Measurements from ENCODE around the gene DNAH12.
"Not testable (repeated sequence)": the region's sequence is repeated elsewhere in the genome, so short reads cannot be mapped to it uniquely, and the experiment has no call there.

The DNAH12 gene

DNA sequence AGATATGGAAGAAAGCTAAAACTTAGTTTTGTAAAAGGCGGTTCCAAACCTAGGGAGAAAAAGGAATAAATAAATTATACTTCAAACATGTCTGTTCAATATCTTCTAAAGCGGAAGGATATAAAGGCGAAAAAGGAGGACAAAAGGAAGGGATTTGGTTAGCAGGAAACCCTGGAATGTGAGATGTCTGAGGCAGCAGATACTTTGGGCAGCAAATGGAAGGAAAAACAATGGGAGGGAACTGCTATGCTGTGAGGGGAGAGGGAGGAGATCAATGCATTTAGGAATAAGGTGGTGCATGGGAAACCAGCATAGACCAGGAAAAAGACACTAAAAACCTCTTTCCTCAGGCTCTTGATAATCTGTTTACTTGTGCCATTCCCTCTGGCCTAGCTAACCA lies 120.8 kb downstream of the DNAH12 start:
- in situ Hi-C loops (cut with MboI; ENCODE audit: low sequenced_read_pairs) = no loop called here

DNA sequence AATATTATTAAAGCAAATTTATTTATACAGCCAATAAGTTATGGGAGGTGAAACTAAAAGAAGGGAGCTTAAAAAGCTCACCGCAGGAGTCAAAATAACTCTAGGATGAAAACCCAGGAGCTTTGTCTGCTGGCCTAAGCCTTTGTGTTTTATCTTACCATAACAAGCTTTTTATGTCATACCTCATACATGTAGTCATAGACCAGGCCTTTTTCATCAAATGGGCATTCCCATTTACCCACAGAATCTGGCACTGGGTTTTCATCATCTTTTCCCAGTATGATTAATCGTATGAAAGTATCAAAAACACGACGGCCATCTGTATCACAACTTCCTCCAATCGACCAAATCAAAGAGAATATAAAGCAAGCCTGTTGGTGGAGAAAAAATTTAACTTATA lies 122.8 kb downstream of the DNAH12 start:
- in situ Hi-C loops (cut with MboI; ENCODE audit: low sequenced_read_pairs) = no loop called here

DNA sequence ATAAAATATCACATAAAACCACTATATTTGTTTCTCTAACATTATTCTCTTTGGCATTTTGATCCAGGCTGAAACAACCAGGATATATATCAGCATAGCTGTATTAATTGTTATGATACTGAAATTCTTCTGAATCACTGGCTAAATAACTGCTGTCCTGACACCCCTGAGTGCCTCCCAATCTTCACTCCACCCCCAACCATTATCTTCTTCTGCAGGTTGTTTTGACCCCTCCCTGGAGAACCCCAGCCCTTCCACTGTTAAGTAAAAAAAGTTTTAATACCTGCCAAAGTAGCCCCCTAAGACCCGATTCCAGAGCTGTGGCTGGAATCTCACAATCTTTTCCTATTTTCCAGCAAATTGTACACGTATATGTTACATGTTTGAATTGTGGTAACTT lies 124.1 kb downstream of the DNAH12 start:
- in situ Hi-C loops (cut with MboI; ENCODE audit: low sequenced_read_pairs) = no loop called here

DNA sequence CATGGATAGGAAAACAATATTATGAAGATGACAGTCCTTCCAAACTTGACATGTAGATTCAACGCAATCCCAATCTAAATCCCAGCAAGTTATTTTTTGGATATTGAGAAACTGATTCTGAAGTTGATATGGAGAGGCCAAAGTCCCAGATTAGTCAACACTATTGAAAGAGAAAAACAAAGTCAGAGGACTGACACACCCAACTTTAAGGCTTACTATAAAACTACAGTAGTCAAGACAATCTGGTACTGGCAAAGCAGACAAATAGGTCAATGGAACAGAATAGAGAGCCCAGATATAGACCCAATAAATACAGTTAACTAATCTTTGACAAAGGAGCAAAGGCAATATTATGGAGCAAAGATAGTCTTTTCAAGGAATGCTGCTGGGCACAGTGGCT lies 132.4 kb downstream of the DNAH12 start:
- in situ Hi-C loops (cut with MboI; ENCODE audit: low sequenced_read_pairs) = no loop called here

DNA sequence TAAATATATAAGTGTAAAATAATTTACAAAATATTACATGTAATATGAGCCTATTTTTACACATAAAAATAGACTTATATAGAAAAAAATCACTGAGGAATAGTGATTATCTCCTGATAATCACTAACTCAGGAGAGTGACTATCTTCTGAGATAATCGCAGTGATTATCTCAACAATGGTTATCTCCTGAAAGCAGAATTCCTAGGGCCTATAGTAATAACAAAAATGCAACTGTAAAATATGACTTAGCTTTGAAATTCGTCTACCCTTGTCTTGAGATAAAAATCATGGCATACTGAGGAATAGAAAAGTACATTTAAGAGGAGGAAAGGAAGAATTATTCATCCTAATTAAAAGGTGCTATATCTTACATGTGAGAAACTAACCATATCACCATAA lies 134.7 kb downstream of the DNAH12 start:
- in situ Hi-C loops (cut with MboI; ENCODE audit: low sequenced_read_pairs) = no loop called here

DNA sequence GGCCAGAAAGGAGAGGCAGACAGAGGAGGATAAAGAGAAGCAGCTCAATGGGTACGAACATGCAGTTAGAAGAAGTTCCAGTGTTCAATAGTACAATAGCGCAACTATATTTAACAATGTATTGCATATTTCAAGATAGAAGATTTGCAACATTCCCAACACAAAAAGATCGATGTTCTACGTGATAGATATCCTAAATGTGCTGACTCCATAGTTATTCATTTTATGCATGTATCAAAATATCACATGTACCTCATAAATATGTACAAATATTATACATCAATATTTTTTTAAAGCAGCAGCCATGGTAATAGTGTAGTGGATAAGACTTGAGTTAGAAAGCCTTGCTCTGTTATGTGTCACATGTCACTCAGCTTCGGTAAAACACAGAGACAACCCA lies 141.5 kb downstream of the DNAH12 start:
- in situ Hi-C loops (cut with MboI; ENCODE audit: low sequenced_read_pairs) = no loop called here

DNA sequence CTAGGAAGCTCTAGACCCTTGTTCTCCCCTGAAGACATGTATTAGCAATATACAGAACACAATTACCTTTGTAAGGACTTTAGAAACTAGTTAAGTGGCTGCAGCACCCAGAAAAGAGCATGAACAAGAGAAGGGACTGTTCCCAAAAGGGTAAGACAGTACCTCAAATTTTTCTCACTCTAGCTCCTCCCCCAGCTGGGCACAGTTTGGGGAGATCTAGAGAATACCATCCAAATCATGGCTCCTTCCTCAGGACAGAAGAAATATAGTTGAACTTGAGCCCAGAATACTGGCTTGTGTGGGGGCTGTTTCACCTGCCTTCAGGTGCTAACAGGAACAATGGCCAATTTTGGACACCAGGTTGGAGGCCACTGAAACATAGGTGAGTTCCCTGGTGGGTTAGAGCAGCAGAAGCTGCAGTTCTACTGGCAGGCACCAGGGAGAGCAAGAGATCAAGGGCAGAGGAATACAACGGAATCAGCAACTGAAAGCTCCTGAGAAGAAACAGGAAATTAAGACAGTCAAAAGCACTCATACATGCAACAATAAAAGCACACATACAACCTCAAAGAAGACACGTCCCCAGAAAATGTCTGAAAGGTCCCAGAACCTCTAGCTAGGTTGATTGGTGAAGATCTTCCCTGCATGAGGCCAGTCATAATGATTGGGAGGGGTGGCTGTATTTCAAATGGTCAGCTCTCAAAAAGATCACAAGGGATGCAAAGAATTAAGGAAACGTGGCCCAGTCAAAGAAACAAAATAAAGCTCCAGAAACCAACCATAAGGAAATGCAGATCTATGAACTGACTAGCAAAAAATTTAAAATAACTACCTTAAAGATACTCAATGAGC lies 146.7 kb downstream of the DNAH12 start:
- in situ Hi-C loops (cut with MboI; ENCODE audit: low sequenced_read_pairs) = no loop called here

DNA sequence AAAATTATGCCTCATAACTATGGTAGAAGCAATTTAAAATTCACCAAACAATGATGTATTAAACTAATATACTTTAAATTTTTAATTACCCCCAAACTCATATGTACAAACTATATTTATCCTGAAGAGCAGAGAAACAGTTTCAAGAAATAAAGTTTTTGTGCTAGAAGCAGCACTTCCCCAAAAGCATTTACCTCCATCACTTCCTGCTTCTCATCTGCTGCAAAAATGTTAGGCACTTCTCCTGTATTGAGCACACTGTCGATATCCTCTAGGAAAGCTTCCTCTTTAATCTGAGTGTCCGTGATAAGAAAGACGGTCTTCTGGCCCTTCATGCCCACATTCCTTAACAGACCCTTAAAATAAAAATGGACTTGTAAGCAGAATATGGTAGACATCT lies 150.2 kb downstream of the DNAH12 start:
- in situ Hi-C loops (cut with MboI; ENCODE audit: low sequenced_read_pairs) = no loop called here

DNA sequence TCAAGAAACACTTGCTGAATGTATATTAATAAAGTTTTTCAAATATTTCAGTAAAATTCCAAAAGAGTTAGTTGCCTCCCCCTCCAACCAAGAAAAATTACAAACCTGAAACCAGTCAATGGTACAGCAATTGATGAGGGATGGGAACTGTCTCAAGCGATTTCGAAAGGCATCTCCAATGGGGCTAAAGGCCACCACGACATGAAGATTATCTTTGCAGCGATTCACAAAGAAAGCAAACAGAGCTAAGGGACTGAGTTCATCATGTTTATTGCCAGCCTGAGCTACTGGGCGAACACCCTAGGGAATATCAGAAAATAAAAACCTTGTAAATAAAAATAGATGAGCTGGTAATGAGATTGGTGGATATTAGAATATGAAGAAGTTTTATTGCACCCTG lies 152.4 kb downstream of the DNAH12 start:
- in situ Hi-C loops (cut with MboI; ENCODE audit: low sequenced_read_pairs) = no loop called here

DNA sequence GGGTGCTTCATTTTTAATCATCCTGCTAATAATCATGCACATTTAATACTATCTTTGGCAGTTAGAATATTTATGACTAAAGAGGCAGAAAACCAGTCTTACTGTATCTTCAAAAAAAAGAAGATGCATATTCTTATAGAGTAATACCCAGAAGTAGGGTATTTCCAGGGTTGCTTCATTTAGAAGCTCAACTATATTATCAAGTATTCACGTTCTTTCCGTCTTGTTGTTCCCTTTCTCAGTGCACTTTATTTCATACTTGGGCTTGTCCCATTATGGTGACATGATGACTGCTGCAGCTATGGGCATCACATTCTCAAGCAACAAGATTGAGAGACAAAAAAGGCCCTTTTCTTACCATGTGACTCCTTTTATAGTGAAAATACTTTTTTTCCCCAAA lies 154.9 kb downstream of the DNAH12 start:
- in situ Hi-C loops (cut with MboI; ENCODE audit: low sequenced_read_pairs) = no loop called here

DNA sequence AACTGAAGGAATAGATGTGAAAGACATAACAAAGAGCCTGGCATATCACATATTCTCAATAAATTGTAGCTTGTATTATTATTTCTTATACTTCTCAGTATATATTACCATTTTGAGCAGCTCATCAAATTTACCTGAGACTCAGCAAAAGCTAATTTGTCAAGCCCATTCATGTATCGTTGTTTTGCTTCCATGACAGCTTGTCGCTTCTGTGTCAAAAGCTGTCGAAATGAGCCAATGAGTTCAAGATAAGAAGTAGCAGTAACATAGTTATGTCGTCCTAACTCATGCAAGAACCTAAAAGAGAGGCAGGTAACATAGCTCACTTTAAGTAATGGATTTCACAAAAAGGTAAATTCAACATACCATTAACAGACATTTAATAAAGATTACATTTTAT lies 157.8 kb downstream of the DNAH12 start:
- in situ Hi-C loops (cut with MboI; ENCODE audit: low sequenced_read_pairs) = no loop called here

DNA sequence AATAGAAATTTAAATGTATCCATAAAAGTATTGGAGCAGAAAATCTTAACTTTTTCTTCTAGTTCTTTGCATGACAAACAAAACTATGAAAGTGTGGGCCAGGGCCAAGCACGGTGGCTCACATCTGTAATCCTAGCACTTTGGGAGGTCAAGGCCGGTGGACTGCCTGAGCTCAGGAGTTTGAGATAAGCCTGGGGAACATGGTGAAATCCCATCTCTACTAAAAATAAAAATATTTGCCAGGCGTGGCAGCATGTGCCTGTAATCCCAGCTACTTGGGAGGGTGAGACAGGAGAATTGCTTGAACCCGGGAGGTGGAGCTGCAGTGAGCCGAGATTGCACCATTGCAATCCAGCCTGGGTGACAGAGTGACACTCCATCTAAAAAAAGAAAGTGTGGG lies 158.6 kb downstream of the DNAH12 start:
- in situ Hi-C loops (cut with MboI; ENCODE audit: low sequenced_read_pairs) = no loop called here

DNA sequence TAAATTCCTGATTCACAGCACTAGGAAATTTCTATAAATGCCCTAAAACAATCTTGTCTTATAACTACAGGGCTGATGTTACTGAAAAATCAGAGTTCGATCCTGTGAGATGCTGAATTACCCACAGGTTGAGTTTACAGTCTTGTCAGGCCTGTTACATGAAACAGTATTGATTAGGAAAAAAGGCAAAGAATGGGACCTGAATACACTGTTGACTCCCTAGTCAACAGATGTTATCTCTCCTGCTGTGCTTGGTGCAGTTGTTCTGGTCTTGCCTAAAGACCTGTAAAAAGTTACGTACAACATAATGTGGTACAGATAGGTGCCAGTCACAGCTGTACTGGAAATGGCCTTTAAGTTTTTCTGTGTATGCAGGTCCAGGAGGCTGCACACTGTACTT lies 160.3 kb downstream of the DNAH12 start:
- in situ Hi-C loops (cut with MboI; ENCODE audit: low sequenced_read_pairs) = no loop called here

DNA sequence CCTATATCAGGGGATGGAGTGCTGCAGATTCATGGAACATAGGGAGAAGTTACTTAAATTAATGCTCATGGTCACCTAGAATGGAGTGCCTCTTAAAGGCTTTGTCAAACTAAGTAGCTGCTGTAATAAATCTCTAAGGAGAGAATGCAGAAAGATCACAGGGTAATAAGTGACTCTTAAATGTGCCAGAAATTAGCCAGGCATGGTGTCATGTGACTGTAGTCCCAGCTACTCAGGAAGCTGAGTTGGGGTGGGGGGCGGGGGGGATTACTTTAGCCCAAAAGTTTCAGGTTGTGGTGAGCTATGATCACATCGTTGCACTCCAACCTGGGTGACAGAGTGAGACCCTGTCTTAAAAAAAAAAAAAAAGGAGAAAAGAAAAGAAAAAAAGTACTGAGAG lies 160.7 kb downstream of the DNAH12 start:
- in situ Hi-C loops (cut with MboI; ENCODE audit: low sequenced_read_pairs) = no loop called here

DNA sequence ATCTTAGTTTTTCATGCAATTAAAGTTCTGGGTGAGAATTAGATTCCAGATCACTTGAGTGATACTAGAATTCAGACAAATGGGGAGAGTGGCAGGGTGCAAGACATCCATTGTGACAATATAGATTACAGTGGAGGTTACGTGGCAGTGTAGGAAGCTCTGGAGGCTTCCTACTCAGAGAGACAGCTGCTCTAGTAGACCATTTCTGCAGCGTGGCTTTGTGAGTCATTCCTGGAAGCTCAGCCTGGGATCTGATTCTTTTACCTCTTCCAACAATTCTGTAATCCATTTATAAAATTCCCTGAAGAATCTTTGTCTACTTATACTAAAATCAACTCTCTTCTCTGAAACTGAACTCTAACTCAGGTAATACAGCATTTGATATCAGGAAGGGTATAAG lies 161.2 kb downstream of the DNAH12 start:
- in situ Hi-C loops (cut with MboI; ENCODE audit: low sequenced_read_pairs) = no loop called here

DNA sequence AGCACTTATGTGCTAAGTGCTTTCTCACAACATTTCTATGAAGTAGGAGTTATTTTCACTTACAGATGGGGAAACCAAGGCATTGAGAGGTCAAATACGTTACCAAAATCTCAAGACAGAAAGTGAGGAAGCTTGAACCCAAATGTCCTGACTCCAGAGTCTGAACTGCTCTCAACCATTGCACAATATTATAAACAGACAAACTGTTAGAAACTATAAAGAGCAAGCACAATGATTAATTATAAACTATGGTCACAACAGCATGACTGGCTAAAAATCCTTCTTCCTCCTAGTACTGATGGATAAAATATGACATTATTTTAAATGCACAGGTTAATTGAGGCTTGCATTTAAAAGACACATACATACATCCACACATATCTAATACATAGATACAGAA lies 173.8 kb downstream of the DNAH12 start:
- in situ Hi-C loops (cut with MboI; ENCODE audit: low sequenced_read_pairs) = no loop called here

DNA sequence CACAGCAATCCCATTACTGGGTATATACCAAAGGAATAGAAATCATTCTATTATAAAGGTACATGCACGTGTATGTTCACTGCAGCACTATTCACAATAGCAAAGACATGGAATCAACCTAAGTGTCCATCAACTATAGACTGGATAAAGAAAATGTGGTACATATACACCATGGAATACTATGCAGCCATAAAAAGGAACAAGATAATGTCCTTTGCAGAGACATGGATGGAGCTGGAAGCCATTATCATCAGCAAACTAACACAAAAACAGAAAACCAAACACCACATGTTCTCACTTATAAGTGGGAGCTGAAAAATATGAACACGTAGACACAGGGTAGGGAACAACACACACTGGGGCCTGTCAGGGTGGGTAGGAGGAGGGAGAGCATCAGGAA lies 179.1 kb downstream of the DNAH12 start:
- in situ Hi-C loops (cut with MboI; ENCODE audit: low sequenced_read_pairs) = not testable (repeated sequence)

DNA sequence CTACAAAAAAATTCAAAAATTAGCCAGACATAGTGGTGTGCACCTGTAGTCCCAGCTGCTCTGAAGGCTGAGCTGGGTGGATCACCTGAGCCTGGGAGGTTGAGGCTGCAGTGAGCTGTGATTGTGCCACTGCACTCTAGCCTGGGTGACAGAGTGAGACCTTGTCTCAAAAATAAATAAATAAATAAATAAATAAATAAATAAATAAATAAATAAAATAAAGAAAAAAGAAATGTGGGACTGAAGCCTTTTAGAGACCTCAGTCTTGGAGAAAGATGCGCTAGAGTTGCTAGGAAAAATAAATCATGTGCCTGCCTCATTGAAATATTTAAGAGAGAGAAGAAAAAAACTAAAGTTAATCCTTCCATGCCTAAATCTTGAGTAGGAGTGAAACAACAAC lies 187.9 kb downstream of the DNAH12 start:
- in situ Hi-C loops (cut with MboI; ENCODE audit: low sequenced_read_pairs) = not testable (repeated sequence)

DNA sequence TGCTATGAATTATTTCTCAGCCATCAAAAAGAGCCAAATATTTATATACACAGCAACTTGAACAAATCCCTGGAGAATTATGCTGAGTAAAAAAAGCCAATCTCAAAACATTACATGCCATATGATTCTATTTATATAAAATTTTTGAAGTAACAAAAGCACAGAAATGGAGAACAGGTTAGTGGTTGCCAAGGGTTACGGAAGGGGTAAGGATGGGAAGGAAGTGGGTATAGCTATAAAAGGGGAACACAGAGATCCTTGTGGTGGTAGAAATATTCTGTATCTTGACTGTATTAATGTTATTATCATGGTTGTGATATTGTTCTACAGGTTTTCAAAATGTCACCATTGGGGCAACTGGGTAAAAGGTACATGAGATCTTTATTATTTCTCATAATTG lies 189.4 kb downstream of the DNAH12 start:
- in situ Hi-C loops (cut with MboI; ENCODE audit: low sequenced_read_pairs) = no loop called here

DNA sequence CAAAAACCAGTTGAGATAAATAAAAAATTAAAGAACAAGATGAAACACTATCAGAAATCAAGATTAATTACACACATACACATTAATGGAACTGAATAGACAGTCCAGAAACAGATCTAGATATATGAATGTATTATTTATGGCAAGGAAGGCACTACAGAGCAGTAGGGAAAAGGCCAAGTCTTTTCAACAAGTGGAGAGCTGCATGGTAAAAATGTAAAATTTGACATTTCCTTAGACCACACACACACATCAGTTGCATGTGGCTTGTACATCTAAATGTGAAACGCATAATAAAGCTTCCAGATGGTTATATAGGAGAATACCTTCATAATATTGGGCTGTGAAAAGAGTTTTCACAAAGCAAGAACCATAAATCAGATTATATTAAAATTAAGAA lies 193.9 kb downstream of the DNAH12 start:
- in situ Hi-C loops (cut with MboI; ENCODE audit: low sequenced_read_pairs) = no loop called here

DNA sequence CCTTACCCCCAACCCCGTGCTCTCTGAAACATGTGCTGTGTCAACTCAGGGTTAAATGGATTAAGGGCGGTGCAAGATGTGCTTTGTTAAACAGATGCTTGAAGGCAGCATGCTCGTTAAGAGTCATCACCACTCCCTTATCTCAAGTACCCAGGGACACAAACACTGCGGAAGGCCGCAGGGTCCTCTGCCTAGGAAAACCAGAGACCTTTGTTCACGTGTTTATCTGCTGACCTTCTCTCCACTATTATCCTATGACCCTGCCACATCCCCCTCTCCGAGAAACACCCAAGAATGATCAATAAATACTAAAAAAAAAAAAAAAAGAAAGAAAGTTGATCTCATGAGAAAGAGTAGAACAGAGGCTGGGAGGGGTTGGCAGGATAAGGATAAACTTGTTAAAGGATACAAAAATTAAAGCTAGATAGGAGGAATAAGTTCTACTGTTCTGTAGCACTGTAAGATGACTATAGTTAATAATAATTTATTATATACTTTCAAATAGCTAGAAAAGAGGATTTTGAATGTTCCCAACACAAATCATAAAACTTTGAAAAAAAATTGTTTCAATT lies 205.0 kb downstream of the DNAH12 start:
- in situ Hi-C loops (cut with MboI; ENCODE audit: low sequenced_read_pairs) = not testable (repeated sequence)

DNA sequence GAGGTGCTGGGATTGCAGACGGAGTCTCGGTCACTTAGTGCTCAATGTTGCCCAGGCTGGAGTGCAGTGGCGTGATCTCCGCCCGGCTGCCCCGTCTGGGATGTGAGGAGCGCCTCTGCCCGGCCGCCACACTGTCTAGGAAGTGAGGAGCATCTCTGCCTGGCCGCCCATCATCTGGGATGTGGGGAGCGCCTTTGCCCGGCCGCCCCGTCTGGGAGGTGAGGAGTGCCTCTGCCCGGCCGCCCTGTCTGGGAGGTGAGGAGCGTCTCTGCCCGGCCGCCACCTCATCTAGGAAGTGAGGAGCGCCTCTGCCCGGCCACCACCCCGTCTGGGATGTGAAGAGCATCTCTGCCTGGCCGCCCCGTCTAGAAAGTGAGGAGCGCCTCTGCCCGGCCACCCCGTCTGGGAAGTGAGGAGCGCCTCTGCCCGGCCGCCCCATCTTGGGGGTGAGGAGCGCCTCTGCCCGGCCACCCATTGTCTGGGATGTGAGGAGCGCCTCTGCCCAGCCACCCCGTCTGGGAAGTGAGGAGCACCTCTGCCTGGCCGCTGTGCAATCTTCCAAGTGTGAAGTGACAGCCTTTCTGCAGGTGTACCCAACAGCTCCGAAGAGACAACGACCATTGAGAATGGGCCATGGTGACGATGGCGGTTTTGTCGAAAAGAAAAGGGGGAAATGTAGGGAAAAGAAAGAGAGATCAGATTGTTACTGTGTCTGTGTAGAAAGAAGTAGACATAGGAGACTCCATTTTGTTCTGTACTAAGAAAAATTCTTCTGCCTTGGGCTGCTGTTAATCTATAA lies 205.7 kb downstream of the DNAH12 start:
- in situ Hi-C loops (cut with MboI; ENCODE audit: low sequenced_read_pairs) = not testable (repeated sequence)
